GM18498 (cell line): ENCODE measurements around the gene CFAP251.
A peak's percentile ranks its signal among the peaks of the same experiment; 100 is the strongest.
"Not testable (repeated sequence)": the region's sequence is repeated elsewhere in the genome, so short reads cannot be mapped to it uniquely, and the experiment has no call there.

Source experiments
- ATAC-seq: cut with Tn5 transposase; IDR thresholded peaks from one replicate; pipeline ENCODE4 v1.9.1; 2021; ENCODE audit warnings: mild to moderate bottlenecking, moderate library complexity; ENCODE audit not compliant: unreplicated experiment

The CFAP251 gene

GRCh38 chr12:121969726-121970125 is 51.3 kb downstream of the CFAP251 start:
- no peak for ATAC-seq

GRCh38 chr12:121970581-121971300 is 52.3 kb downstream of the CFAP251 start:
- ATAC-seq: no peak

DNA sequence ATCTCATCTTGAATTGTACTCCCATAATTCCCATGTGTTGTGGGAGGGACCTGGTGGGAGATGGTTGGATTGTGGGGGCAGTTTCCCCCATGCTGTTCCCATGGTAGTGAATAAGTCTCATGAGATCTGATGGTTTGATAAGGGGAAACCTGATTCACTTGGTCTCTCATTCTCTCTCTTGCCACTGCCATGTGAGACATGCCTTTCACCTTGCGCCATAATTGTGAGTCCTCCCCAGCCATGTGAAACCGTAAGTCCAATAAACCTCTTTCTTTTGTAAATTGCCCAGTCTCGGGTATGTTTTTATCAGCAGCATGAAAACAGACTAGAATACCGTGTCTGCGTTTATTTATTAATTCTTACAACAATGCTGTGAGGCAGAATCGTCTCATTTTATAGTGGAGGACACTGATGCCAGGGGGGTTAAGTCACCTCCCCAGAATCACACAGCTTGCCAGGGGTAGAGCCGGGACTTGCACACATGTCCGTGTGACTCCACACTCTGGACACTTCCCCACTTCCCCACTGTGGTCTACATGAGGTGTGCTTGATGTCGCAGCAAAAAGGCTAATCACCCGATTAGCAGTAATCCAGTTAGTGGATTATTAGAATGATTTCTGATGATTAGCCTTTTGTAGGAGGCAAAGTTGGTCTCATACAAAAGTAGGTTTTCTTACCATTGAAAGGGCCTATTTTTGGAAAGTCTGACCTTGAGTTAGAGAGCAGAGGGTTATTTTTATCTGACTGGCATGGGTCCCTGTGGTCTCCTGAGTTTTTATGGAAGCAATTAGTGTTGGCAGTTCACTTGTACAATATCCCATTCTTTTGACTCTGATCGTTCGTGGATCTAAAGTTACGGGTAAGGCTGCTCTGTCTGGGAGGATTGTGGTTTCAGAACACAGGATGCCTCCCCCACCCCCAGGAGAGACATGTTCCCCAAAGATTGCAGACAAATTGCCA is 55.9 kb downstream of the CFAP251 start:
- no peak for ATAC-seq

GRCh38 chr12:121975021-121975420 is 56.6 kb downstream of the CFAP251 start:
- ATAC-seq: no peak

DNA sequence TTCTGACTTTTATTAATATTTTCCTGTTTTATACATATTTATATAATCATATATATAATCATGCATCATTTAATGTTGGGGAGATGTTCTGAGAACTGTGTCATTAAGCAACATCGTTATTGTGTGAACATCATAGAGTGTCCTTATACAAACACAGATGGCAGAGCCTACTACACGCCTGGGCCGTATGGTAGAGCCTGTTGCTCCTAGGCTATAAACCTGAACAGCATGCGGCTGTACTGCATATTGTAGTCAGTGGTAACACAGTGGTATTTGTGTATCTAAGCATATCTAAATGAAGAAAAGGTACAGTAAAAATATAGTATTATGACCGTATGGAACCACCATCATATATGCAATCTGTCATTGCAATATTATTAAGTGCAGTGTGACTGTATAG is 58.6 kb downstream of the CFAP251 start:
- ATAC-seq: no peak

DNA sequence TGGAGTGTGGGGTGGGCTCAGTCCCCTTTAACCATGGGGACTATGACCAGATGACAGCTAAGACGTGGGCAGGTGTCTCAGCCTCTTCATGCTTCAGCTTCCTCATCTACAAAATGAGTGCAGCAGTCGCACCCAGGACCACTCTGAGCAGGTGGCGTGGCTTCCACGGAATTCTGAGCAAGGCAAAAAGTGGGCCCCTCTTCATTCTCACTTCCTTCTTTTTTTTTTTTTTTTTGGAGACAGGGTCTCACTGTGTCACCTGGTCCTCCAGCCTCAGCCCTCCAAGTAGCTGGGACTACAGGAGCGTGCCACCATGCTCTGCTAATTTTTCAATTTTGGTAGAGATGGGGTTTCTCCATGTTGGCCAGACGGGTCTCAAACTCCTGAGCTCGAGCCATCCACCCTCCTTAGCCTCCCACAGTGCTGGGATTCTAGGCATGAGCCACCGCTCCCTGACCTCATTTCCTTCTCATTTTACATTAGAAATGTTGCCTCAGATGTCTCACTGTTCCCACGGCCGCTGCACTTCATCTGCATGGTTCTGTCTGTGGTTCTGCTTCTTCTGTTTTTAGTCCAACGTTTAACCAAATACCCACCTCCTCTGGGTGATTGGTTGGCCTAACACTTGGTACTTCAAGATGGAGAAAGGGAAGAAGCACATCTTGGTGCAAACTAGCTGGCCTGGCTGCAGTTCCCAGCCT is 61.9 kb downstream of the CFAP251 start:
- no peak for ATAC-seq

DNA sequence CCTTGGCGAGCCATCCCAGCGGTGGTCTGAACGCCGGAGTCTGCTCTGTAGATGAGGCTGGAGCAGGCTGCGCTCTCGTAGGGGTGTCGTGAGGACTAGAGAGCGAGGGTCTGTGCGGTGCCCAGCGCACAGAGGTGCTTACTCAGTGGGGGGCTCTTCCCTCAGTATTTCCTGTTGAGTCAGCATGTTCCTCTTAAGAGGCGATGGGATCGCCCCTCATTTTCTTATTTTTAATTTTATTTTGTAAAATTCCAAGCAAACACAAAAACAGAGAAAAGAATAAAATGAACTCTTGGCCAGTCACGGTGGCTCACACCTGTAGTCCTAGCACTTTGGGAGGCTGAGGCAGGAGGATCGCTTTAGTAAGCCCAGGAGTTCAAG is 62.5 kb downstream of the CFAP251 start:
- ATAC-seq: no peak

GRCh38 chr12:121981456-121981855 is 63.1 kb downstream of the CFAP251 start:
- ATAC-seq: no peak

DNA sequence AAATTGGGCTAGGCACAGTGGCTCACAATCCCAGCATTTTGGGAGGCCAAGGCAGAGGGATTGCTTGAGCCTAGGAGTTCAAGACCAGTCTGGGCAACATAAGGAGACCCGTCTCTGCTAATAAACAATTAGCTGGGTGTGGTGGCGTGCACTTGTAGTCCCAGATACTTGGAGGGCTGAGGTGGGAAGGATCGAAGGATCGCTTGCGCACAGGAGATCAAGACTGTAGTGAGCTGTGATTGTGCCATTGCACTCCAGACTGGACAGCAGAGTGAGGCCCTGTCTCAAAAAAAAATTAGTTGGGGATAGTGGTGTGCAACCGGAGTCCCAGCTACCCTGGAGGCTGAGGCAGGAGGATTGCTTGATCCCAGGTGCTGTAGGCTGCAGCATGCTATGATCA is 64.6 kb downstream of the CFAP251 start:
- ATAC-seq: no peak

GRCh38 chr12:121983536-121984210 is 65.3 kb downstream of the CFAP251 start:
- no peak for ATAC-seq

DNA sequence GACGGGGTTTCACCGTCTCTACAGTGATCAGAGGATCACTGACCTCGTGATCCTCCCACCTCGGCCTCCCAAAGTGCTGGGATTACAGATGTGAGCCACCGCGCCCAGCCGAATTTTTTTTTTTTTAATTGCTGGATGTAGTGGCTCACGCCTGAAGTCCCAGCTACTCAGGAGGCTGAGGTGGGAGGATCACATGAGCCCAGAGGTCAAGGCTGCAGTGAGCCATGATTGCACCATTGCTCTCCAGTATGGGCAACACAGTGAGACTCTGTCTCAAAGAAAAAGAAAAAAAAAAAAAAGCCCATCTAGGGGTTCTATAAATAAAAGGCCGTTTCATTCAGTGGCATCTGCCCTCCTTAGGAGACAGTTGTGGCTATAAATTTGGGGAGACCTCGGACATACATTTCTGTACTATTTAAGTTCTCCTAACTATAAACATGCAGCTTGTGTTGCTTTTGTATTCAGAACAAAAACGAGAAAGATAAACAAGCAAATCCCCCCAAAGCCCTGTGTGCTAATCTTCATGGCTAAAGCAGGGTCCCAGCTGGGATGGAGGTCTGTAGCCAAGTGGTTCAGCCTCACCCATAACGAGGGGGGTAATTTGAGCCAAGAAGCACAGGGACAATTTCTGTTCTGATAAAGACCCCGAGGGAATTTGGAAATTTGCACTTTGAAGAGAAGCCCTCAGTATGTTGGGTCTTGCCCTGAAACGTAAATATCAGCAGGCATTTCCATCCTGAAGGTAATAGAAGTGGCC is 68.3 kb downstream of the CFAP251 start:
- no peak for ATAC-seq

GRCh38 chr12:121988519-121988918 is 70.1 kb downstream of the CFAP251 start:
- not testable (repeated sequence) for ATAC-seq

GRCh38 chr12:121989276-121990113 is 71.1 kb downstream of the CFAP251 start:
- ATAC-seq: no peak

DNA sequence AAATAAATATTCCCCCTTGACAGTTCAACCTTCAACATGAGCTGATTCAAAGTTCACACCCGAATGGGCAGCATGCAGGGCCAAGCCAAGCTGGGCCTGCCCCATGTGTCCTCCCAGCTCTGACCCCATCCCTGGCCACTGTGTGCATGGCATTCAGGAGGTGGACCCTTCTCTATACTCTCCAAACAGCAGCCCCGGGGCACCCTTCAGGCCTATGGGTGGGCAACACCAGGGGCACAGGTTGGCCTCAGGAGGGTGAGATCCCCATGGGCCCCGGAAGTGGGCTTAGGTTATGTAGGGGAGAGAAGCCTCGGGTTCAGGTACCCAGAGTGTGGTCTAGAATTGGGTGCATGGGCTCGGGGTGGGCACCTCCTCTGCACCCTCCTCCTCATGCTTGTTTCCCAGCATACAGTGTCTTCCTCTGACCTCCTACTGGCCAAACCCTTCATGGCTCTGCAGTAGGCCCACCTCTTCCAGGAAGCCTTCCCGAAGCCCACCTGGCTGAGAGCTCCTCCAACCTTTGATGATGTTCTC is 71.8 kb downstream of the CFAP251 start:
- no peak for ATAC-seq

- peak; percentile 78 for ATAC-seq
Measured at GRCh38 chr12:121990692-121991603, 72.6 kb downstream of the CFAP251 start.

- peak; percentile 87 for ATAC-seq
Measured at GRCh38 chr12:121992059-121992879, 73.9 kb downstream of the CFAP251 start.
